Stimulated activated CD4-positive, alpha-beta T cell treated with anti-CD3 and anti-CD28 coated beads, Interleukin-12 subunit alpha, Interleukin-12 subunit beta, amount 100 ng/mL, for 4 hours (primary cell): Measurements from ENCODE around the gene DNM1.
A peak's percentile ranks its signal among the peaks of the same experiment; 100 is the strongest.
"Not testable (repeated sequence)": the region's sequence is repeated elsewhere in the genome, so short reads cannot be mapped to it uniquely, and the experiment has no call there.

Experiments used
- DNase-seq: peaks from one replicate; pipeline ENCODE4 v3.0.0-alpha.2; 2020

Gene DNM1

DNA sequence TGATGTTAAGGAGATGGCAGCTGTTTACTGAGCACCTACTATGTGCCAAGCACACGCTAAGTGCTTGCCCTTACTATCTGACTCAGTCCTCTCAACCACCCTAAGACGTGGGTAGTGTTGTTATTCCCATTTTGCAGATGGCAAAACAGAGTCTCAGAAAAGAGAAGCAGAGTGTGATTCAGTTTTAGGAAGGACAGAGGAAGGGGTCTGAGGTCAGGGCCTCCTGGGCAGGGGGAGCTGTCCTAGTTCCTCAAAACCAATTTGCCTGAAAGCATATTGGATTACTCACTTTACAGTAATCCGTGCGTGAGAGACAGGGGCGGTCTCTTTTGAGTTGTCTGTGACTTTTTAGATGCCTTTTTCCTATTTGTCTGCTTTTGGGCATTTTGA is 23.2 kb downstream of the DNM1 start:
- DNase-seq: no peak

DNA sequence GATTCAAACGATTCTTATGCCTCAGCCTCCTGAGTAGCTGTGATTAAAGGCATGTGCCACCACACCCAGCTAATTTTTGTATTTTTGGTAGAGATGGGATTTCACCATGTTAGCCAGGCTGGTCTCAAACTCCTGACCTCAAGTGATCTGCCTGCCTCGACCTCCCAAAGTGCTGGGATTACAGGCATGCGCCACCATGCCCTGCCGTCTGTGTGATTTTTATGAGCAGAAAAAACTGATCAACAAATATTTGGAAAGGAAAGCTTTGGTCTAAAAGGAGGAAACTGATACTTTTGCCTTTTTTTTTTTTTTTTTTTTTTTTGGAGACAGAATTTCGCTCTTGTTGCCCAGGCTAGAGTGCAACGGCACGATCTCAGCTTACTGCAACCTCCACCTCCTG is 27.7 kb downstream of the DNM1 start:
- DNase-seq: not testable (repeated sequence)

DNA sequence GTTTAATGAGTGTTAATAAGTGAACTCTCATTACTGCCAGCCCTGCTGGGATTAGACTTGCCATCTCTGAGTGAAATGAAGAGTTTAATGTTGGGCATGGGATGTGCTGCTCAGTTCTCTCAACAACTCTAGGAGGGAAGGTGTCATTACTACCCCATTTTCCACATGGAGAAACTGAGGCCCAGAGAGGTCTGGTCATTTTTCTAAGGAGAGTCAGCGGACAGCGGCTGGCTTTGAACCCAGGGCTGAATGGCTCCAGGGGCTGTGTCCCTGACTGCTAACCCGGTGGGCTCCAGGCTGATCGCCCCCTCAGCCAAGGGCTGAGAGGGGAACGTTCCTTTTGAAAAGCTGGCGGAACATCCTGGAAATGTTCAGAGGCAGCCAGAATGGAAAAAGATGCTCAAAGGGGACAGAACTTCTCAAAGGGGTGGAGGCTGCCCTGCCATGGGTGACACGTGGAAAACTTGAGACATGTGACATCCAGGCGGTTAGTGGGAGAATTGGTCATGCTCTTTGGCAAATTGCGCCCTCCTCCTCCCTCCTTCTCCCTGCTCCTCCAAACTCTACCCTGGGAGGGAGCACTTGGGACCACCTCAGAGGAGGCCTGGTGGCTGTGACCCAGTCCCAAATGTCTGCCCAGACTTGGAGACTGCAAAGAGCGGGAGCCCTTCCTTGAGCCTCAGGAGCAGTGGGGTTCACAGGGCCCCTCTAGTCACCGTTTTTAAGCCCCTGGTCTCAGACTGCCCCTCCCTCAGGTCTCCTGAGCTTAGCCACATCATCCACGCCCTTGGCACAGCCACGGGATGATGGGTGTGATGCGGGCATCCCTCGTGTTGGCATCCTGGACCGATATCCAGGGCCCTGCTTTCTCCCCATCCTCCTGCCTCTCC is 28.7 kb downstream of the DNM1 start:
- no peak for DNase-seq

DNA sequence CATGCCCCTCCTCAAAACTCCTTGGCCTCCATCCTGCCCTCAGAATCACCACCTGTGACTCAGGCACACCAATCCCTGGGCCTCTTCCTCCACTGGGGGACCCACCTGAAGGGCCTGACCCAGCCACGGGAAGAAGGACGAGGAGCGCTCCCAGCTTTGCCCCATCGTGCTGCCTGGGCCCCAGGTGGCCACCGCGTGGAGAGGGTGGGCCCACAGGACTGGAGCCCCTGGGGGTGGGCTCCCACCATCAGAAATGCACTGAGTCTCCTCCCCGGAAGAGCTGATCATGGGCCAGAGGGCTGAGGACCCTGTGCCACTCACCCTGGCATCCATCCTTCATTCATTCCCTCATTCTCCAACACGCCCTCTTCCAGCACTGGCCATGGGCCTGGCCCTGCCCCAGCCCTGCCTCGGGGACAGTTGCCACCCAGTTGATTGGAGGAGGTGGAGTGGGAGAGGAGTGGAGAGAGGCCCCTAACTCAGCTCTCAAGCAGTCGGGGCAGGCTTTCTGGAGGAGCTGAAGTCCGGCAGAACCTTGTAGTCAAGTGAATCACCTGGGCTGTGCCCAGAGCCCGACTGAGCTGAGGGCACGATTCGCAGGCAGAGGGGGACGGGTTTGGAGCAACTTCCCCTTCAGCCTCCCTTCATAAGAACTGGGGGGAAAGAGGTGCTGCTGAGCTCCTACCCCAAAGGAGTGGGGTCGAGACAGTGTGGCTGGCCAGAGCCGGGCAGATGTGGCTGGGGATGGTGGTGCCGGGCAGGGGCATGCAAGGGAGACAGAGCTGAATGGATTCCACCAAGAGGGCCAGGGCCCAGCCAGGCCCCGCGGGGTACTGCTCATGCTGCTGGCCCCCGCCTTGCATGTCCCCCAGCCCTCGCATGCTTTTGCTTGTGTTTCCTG is 29.6 kb downstream of the DNM1 start:
- DNase-seq: no peak

DNA sequence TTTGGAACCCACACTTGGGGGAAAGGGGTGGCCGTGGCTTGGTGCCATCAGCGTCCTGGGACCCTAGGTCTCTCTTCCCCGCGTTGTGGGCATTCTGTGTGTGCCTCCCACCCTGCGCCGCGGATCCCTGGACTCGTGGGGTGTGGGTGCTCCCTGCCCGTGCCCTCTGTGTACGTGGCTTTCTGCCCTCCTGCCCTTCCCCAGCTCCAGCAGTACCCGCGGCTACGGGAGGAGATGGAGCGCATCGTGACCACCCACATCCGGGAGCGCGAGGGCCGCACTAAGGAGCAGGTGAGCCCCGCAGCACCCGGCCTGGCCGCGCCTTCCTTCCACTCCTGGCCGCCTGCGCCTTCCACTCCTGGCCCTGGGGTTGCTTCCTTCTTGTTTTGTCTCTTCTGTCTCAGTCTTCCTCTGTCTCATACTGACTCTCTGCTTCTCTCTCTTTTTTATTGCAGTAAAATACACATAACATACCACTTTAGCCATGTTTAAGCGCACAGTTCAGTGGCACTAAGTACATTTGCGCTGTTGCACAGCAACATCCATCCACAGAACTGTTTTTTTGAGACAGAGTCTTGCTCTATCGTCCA is 30.7 kb downstream of the DNM1 start:
- no peak for DNase-seq

DNA sequence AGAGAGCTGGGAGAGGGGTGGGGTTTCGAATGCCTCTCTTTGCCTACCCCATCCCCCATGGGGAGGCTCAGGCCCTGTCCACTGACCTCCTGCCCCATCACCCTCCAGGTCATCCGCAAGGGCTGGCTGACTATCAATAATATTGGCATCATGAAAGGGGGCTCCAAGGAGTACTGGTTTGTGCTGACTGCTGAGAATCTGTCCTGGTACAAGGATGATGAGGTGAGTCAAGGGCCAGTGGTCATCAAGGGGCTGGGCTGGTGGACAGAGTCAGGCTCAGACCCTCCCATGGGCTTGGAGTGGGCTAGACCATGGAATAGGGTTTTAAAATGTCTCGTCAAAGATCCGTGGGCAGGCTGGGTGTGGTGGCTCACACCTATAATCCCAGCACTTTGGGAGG is 38.9 kb downstream of the DNM1 start:
- DNase-seq: no peak

DNA sequence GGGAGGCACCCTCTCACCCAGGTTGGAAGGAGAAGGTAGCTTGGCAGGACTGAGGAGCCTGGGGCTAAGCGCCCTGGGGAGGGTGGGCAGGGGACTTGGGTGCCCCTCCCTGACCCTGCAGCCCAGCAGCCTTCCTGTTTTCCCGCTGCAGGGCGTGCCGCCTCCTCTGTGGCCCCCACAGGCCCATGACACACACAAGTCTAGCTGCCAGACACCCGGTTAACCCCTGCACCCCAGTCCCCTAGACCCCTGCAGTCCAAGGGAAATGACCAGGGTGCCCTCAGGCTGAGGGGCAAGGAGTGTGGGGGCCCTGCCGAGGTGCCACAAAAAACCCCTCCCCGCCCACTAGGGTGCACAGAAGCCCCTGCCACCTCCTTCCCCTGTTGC is 39.6 kb downstream of the DNM1 start:
- DNase-seq: no peak

DNA sequence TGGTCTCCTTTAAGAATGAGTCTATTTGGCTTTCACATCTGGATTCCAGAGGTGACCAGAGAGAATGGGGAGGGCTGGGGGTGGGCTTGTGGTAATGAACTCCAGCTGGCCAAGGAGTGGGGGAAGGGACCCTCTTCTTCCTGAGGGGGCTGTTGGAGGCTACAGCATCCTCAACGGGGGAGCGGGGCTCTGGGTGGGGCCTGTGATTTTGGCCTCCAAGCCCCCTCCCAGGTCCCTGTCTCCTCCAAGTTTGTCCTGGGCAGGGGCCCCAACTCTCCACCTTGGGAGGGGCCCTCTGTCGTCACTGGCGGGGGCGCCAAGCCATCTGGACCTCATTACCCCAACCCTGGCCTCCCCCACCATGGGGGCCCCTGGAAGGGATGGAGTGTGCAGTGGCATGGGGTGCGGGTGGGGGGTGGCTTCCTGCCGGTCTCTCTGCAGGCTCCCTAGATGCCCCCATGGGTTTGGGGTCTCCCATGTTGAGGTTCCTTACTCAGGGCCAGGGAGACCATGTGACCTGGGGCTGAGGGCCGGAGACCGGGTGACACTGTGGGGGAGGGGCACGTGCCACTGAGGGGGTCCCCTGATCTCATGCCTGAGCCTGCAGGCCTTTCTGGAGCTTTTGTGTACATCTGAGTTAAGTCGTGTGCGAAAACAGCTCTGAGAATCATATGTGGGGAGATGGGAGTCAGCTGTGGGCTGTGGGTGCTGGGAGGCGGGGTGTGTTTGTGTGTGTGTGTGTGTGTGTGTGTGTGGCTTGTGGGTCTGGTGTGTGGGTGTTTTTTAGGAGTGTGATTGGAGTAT is 40.2 kb downstream of the DNM1 start:
- no peak for DNase-seq

DNA sequence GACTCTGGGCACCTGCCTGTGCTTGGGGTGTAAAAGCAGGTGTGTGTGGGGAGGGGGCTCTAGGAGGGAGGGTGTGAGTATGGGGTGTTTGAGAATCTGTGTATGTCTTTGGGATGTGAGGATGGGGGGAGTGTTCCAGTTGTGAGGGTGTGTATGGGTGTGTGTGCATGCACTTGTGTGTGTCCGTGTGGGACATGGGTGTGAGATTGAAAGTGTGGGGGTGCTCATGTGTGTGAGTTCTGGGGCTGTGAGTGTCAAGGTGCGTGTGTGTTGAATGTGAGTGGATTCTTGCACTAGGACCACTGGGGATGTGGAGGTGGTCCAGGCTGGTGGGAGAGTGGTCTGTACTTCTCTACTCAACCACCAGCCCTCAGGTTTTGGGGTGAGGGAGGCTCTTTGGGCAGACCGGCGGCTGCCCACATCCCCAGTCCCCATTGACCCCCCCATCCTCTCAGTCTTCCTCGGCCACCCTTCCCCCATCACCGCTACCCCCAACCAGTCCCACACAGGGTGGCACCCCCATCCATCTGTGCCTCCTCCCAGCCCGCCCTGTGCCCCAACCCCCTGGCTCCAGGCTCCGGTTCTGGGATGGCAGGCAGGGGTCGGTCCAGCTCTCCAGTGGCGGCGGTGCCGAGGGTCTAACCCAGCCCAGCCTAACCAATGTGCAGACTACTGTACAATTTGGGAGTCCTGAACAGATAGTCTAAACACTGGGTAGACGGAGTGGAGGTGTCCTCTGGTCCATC is 41.1 kb downstream of the DNM1 start:
- no peak for DNase-seq

DNA sequence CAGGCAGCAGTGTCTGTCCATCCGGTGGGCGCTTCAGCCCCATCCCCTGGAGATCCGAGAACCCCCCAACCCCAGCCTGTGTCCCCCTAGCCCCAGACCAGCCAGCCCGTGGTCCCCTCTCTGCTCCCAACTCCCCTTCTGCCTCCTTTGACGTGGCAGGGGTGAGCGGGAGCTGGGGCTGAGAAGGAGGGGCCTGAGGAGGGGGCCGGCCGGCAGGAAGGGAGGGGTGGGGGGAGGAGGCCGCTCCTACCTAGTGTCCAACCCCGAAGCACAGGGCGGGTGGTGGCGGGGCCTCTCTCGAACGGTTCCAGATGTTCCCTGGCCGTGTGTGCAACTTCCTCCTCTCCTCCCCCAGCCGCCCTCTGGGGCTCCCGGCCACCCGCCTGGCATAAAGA is 41.7 kb downstream of the DNM1 start:
- DNase-seq: no peak

DNA sequence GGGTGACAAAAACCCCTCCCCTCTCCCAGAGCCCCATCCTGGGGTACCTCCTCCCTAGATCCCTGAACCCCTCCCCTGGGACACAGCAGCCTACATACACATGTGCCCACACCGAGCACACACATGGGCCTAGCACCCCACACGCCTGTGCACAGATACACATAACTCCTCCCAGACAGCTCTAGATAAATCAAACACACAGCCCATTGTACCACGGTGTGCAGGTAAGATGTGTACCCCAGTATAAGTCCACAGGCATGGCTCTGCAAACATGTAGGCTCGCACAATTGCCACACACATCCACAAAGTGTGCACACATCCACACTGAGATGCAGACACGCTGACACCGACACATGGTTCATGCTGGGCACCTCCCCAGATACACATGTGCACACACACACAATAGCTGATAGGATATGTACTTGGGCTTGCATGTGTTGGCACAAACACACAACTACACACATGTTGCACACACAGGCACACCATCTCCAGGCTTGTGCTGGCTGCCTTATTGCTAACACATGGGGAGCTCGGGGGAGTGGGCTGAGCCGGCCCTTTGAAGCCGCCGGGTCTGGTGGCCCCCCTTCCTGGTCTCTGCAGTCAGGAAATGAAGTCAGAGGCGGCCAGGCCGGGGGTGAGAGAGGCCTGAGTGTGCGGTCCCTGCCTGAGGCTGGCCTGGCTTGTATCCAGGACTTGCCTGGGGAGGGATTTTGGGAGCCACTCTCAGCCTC is 42.4 kb downstream of the DNM1 start:
- no peak for DNase-seq

DNA sequence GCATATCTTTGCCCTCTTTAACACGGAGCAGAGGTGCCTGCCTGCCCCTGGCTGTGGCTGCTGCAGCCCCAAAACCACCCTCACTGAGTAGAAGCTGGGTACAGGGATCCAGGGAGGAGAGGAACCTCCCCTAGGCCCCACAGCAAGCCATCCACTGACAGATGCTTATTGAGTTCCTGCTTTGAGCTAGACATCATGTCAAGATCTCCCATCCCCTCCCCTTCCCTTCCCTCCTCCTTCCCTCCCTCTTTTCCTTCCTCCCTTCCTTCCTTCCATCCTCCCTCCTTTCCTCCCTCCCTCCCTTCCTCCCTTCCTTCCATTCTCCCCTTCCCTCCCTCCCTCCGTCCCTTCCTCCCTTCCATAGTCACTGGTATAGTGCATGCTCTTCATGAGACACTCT is 43.3 kb downstream of the DNM1 start:
- no peak for DNase-seq

DNA sequence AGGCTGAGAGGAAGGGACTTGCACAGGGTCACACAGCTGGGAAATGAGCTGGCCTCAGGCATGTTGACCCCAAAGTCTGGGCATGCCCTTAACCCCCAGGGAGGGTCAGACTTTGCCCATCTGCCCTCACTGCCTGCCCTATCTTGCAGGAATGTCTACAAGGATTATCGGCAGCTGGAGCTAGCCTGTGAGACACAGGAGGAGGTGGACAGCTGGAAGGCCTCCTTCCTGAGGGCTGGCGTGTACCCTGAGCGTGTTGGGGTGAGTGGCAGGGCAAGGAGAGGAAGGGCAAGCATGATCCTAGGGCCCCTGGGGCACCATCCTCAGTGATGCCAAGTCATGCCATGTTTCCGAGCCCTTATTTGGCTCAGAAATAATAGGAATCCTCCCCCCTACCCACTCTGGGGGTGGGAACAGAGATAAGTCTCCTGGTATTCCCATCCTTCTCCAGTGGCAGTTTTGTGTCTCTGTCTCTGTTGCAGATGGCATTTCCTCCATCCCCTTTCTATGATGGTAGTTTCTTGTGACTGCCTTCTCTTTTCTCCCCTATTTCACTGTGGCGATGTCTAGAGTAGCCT is 44.1 kb downstream of the DNM1 start:
- DNase-seq: no peak

DNA sequence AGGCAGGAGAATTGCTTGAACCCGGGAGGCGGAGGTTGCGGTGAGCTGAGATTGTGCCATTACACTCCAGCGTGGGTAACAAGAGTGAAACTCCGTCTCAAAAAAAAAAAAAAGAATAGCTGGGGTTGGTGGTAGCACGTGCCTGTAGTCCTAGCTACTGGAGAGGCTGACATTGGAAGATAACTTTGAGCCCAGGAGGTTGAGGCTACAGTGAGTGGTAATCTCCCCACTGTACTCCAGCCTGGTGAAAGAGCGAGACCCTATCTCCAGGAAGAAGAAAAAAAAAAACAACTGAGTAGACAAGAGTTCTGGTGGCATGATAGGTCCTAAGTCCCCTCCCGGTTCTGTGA is 46.4 kb downstream of the DNM1 start:
- no peak for DNase-seq

DNA sequence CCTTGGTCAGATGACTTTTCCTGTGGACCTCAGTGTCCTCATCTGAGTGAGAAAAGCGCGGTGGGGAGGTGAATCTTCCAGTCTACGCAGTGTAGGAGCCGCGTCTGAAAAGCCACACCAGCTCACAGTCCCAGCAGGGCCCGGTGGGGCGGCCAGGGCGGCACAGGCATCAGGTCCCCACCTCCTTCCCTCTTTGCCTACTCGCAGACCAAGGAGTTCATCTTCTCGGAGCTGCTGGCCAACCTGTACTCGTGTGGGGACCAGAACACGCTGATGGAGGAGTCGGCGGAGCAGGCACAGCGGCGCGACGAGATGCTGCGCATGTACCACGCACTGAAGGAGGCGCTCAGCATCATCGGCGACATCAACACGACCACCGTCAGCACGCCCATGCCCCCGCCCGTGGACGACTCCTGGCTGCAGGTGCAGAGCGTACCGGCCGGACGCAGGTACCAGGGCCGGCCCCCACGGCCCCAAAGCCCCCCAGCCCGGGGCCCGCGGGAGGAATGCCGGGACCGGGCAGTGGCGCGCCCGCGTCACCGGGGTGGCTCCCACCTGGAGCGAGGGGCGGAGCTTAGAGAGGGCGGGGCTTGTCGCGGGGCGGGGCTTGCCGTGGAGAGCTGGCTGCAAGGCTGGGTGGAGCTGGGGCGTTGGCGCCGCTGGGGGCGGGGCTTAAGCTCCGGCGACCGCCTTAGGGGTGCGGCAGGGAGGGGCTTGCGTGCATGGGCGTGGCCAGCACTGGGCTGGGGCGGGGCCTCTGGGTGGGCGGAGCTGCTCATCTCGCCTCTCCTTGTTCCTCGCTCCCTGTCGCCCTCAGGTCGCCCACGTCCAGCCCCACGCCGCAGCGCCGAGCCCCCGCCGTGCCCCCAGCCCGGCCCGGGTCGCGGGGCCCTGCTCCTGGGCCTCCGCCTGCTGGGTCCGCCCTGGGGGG is 47.0 kb downstream of the DNM1 start:
- DNase-seq: peak; percentile 100

DNA sequence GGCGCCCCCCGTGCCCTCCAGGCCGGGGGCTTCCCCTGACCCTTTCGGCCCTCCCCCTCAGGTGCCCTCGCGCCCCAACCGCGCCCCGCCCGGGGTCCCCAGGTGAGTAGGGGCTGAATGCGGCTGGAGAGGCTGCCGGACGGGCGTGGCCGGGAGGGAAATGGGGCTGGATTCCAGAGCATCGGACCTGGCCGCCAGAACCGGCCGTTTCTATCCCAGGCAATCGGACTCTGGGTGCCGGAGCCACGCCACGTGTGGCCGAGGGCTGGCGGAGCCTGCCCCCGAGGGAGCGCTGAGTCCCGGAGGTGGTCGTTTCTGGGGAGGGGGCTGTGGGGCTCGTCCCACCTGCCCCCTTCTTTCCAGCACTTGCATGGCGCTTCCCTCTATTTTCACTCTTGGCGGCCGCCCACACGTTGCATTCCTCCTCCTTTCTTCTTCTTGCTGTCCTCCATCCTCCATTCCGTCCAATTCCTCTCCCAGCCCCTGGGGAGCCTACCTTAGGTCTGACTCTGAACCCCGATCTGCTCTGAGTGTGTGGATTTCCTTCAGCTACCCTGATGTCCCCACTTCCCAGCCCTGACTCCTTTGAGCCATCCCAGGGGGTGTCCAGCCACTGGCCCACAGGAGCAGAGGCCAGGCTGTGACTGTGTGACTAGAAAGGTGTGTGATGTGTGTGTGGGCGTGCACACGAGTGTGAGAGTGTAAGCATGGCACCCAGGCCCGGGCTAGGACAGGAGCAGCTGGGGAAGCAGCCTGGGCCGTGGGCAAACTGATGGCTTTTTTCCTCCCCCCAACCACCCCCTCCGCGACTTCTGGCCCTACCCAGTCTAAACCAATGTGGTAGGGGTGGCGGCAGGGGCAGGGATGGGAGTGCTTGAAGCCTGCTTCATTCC is 47.9 kb downstream of the DNM1 start:
- DNase-seq: no peak

DNA sequence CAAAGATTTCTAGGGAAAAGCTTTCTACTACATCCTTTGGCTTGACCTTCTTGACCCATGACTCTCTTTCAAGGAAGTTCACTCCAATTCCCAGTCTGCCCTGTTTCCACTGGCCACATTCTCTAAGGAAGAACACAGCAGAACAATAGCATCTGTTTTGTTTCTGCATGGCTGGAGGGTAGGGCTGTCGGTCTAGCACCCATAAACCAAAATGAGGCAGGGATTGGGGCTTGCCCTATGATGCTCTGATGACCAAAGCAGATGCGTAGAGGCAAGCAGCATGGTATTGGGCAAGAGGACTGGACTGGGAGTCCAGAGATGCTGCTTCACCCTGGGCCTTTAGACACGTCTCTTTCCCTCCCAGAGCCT is 48.5 kb downstream of the DNM1 start:
- DNase-seq: no peak

DNA sequence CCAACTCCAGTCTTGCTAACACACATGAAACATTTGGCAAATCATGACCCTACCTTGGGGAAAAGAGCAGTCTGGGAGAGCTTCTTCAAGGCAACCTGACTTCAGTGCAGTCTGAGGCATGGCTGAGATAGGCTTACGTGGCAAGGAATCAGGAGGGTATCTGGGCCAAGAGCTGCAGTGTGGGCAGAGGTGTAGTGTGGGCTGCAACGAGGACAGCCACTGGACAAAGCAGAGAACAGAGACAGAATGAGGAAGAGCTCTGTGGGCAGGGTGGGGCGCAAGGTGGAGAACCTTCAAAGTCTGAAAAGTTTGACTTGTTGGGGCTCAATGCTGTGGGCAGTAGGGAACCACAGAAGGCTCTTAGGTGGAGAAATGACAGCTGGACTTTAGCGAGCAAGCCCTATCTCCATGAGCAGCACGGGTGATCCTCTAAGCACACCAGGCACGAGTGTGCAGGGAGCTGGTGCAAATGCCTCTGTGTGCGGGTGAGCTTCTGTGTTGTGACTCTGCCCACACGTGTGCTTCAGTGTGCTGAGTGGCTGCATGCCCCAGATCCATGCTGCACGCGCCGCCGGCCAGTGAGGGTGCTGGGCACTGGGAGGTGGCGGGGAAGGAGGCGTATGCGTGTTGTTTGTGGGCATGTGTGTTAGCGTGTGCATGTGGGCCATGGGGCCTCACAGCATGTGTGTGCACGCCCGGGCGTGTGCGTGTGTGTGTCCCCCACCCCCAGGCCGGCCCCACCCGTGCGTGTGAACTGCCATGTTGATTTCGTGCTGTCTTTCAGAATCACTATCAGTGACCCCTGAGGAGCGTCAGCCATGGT is 49.3 kb downstream of the DNM1 start:
- DNase-seq: no peak
